GM13976 (cell line): ENCODE data around the gene SLC13A3.
A peak's percentile ranks its signal among the peaks of the same experiment; 100 is the strongest.

ENCODE experiments used
- DNase-seq: peaks from one replicate; pipeline ENCODE4 v3.0.0; 2012; ENCODE audit warnings: low spot score
- CTCF ChIP-seq: IDR thresholded peaks from 2 replicates; pipeline ENCODE4 v1.5.1; 2012; ENCODE audit warnings: borderline replicate concordance, mild to moderate bottlenecking; ENCODE audit not compliant: insufficient read depth; ENCODE audit errors: extremely low read depth, missing control alignments, control extremely low read depth
- in situ Hi-C: fragments of 300-500 bp; cut with MboI; formaldehyde crosslinking; loops from one replicate; pipeline ENCODE4 v1.12.0; 2022; ENCODE audit warnings: low sequenced_read_pairs, mixed read lengths, inconsistent platforms; ENCODE audit not compliant: unreplicated experiment

SLC13A3 gene

DNA sequence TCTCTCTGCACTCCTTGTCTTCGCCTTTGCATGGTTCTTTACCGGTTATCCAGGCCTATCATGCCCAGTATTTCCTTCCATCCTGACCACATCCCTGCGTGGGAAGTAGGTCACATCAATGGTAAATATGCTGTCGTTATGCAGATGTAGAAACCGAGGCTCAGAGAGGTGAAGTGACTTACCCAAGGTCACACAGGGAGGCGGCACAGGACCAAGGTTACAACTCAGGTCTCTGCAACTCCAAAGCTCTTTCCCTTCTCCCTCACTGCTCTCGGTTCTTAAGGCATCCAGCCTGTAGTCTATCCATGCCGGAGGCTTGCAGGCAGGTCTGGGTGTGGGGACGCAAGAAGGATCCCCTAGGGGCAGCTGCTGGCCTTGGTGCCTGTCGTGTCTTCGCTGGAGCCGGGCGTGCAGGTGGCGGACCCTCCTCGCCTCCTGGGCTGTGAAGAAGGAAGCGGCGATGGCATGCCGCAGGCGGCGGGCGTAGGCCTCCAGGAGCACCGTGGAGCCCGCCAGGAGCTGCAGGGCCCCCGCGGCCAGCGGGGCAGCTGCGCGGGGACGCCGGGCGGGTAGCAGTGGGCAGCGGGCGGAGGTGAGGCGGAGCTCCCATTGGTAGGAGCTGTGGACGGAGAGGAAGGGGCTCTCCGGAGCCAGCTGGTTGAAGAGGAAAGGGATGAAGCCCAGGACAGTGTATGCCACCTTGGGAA, 109.9 kb downstream of the SLC13A3 start:
- in situ Hi-C loops: no loop called here
- TF ChIP-seq CTCF: no peak
- DNase-seq: no peak

GRCh38 chr20:46539113-46539512, 112.1 kb downstream of the SLC13A3 start:
- in situ Hi-C loops: no loop called here
- no peak for DNase-seq
- no peak for TF ChIP-seq CTCF

DNA sequence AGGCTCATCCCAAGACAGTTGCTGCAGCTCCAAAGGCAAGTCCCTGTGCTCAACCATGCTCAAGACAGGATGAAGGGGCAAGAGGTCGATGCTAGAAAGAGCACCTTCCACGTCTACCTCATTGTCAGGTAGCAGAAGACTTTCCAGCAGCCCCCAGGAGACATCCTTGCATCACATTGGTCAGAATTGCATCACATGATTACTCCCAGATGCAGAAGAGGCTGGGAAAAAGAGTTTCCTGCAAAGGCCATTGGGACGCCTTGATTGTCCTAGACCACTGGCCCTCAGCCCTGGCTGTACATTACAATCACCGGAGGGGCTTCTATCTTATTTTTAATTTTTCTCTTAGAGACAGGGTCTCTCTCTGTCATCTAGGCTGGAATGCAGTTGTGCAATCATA, 120.6 kb downstream of the SLC13A3 start:
- in situ Hi-C loops: no loop called here
- no peak for DNase-seq
- no peak for TF ChIP-seq CTCF

DNA sequence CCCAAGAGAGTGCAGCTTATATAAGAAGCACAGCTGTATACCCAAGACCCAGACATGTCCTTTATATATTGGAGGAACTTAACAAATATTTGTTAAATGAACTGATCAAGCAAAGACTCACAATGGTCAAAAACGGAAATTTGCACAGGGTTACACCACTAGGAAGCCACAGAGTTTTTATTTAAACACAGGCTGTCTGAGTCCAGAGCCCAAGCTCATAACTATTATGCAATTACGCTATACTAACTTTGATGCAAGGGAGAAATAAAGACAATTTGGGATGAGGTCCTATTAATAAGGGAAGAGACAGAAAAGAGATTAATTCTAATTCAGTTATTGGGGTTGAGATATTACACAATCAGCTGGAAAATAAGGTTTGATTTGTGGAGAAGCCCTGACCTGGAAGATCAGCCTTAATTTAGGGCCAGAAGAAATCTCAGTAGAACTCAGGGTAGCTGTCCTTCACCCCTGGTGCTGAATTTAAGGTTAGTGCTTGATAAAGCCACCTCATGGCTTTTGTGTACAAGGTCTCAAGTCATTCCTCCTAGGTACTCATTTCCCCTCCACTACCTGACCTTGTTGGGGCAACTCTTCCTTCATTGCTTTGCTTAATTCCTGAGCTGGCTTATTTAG, 127.4 kb downstream of the SLC13A3 start:
- no peak for DNase-seq
- in situ Hi-C loops: loop anchor here (5.0 kb wide), 1 partner anchor 158 kb away; no protein-coding TSS in a partner anchor
- TF ChIP-seq CTCF: no peak

DNA sequence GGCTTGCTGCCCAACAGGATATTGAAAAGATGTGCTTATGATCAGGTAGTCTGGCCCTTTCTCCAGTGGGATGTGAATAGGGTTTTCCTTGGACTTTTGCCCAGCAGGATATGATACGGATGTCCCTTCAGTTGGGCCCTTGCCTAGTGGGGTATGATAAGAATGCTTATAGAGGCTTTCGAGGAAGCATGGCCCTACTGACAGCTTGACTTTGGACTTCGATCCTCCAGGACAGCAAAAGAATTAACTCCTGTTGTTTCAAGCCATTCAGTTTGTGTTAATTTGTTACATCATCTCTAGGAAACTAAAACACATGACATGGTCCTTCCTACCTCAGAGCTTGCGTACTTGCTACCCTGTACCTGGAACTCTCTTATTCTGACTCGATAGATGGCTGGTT, 128.2 kb downstream of the SLC13A3 start:
- no peak for TF ChIP-seq CTCF
- in situ Hi-C loops: loop anchor here (5.0 kb wide), 1 partner anchor 159 kb away; no protein-coding TSS in a partner anchor
- no peak for DNase-seq

DNA sequence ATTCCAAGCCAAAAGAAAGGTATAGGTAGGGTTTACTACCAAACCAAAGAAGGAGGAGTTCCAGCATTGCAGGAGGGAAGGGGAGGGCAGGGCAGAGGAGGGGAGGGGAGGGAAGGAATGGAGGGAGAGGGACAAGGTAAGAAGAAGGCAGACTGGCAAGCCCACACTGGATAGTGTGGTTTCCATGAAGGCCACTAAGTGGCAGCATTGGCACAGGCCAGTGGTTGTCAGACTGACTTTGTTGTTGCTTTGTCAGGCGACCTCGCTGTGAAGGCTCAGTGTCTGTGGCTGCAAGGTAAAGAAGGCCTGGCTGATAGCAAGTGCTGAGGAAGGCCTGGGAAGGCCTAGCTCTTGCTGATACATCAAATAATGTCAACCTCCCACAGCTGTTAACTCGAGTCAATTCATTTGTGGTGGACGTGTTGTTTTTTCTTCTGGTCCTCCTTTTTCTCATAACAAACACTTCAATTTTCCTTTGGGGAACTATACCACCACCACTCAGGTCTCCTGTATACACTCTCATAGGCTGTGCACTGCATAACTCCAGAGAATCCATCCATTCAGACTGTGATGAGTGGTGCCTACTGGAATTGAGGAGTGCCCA, 130.2 kb downstream of the SLC13A3 start:
- peak; percentile 62 for DNase-seq
- in situ Hi-C loops: loop anchor here (5.0 kb wide), 1 partner anchor 161 kb away; no protein-coding TSS in a partner anchor
- peak; percentile 56 for TF ChIP-seq CTCF
